ENCODE measurements around the gene DIAPH1.

DNA sequence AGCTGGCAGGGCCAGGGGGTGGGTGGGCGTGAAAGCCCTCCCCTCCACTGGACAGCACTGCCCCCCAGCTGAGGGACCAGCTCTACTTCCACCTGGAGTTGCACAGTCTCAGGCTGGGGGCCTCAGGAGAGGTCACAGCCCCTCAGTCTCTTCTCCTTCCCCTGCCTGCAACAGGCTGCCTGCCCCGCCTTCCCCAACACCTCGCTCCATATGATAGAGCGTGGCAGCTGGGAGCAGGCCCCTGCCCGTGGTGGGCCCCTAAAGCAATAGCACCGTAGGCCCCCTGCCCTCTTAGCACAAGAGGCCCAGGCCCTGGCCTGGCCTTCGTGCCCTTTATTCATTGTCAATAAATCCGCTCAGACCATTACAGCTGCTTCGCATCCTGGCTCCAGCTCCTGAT is 21.9 kb upstream of the DIAPH1 start:
- TF ChIP-seq PBX3 (CRISPR knock-in tag; IDR thresholded peaks at IDR 0.05) (no peak), ZSCAN30 (tag by site-specific recombination; IDR thresholded peaks at IDR 0.05) (no peak), ZNF580 (tag by site-specific recombination; IDR thresholded peaks at IDR 0.05) (no peak), ZNF544 (tag by site-specific recombination; IDR thresholded peaks at IDR 0.05) (no peak)
- TF ChIP-seq, protein P1, sequence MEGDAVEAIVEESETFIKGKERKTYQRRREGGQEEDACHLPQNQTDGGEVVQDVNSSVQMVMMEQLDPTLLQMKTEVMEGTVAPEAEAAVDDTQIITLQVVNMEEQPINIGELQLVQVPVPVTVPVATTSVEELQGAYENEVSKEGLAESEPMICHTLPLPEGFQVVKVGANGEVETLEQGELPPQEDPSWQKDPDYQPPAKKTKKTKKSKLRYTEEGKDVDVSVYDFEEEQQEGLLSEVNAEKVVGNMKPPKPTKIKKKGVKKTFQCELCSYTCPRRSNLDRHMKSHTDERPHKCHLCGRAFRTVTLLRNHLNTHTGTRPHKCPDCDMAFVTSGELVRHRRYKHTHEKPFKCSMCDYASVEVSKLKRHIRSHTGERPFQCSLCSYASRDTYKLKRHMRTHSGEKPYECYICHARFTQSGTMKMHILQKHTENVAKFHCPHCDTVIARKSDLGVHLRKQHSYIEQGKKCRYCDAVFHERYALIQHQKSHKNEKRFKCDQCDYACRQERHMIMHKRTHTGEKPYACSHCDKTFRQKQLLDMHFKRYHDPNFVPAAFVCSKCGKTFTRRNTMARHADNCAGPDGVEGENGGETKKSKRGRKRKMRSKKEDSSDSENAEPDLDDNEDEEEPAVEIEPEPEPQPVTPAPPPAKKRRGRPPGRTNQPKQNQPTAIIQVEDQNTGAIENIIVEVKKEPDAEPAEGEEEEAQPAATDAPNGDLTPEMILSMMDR (tag by site-specific recombination; IDR thresholded peaks at IDR 0.05): no peak
